Mucosa of stomach (tissue), 1 donor: ENCODE data around the gene ABHD17C.

Experiments
- H3K27me3 ChIP-seq: one replicate; pipeline ENCODE4 v1.7.0; 2013; ENCODE audit warnings: mild to moderate bottlenecking, low read length; ENCODE audit not compliant: control insufficient read depth, insufficient read depth
- H3K36me3 ChIP-seq: one replicate; pipeline ENCODE4 v1.7.0; 2013; ENCODE audit warnings: low read length; ENCODE audit not compliant: control insufficient read depth, insufficient read depth
- H3K4me1 ChIP-seq: one replicate; pipeline ENCODE4 v1.7.0; 2013; ENCODE audit warnings: mild to moderate bottlenecking, low read length; ENCODE audit not compliant: control insufficient read depth, insufficient read depth
- H3K4me3 ChIP-seq: one replicate; pipeline ENCODE4 v1.7.0; 2013; ENCODE audit warnings: low read length
- H3K9ac ChIP-seq: one replicate; pipeline ENCODE4 v1.7.0; 2013; ENCODE audit warnings: mild to moderate bottlenecking, low read length, moderate library complexity
- H3K9me3 ChIP-seq: one replicate; pipeline ENCODE4 v1.7.0; 2013; ENCODE audit warnings: mild to moderate bottlenecking, low read length, moderate library complexity; ENCODE audit not compliant: control insufficient read depth
- donor health status: Pancreatic carcinoma.

Gene ABHD17C

GRCh38 chr15:80783260-80783659, 88.2 kb downstream of the ABHD17C start:
- H3K27me3 ChIP-seq, result peaks cover 30% of the 10 kb centered on the region
- no peaks in the 10 kb centered on the region for H3K36me3 ChIP-seq
- no peak overlapping the region for H3K4me3 ChIP-seq
- H3K9me3 ChIP-seq, result no peaks in the 10 kb centered on the region
- peaks cover 20% of the 10 kb centered on the region for H3K4me1 ChIP-seq
- H3K9ac ChIP-seq, result no peak overlapping the region

- no peaks in the 10 kb centered on the region for H3K9me3 ChIP-seq
- H3K27me3 ChIP-seq, result peaks cover 12% of the 10 kb centered on the region
- H3K9ac ChIP-seq, result no peak overlapping the region
- H3K4me3 ChIP-seq, result no peak overlapping the region
- H3K36me3 ChIP-seq, result no peaks in the 10 kb centered on the region
- H3K4me1 ChIP-seq, result peaks cover 4% of the 10 kb centered on the region
These were observed 90.2 kb downstream of the ABHD17C start for GRCh38 chr15:80785335-80785734.

DNA sequence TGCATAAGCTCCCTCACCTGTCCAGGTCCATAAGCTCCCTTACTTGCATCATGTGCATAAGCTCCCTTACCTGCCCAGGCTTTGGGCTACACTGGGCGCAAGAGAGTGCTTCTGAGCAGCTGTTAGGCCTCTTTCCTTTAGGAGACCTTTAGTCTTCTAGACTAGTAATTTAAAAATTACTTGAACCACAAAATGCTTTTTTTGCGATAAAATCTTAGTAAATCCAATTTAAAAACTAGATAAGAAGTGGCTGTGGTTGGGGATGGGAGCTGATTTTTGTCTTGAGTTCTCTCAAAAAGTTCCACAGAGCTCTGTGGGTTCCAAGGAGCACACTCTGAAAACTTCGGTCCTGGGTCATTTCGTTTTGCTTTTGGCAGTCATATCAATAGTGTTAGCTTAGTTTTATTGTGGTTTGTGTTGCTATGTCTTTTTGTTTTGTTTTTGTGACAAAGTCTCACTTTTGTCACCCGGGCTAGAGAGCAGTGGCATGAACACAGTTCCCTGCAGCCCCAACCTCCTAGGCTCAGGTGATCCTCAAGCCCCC, 90.8 kb downstream of the ABHD17C start:
- no peaks in the 10 kb centered on the region for H3K9me3 ChIP-seq
- no peak overlapping the region for H3K9ac ChIP-seq
- H3K27me3 ChIP-seq, result peaks cover 6% of the 10 kb centered on the region

GRCh38 chr15:80787316-80787715, 92.2 kb downstream of the ABHD17C start:
- H3K4me3 ChIP-seq, result no peak overlapping the region
- no peak overlapping the region for H3K9ac ChIP-seq

More for the DNA sequence above, 90.8 kb downstream of the ABHD17C start:
- Histone ChIP-seq H3K4me1 (no peaks in the 10 kb centered on the region), H3K36me3 (no peaks in the 10 kb centered on the region), H3K4me3 (no peak overlapping the region)

GRCh38 chr15:80788536-80788935, 93.4 kb downstream of the ABHD17C start:
- no peaks in the 10 kb centered on the region for H3K36me3 ChIP-seq
- peaks cover 9% of the 10 kb centered on the region for H3K27me3 ChIP-seq
- peaks cover 9% of the 10 kb centered on the region for H3K4me1 ChIP-seq
- no peak overlapping the region for H3K9ac ChIP-seq
- no peaks in the 10 kb centered on the region for H3K9me3 ChIP-seq
- H3K4me3 ChIP-seq, result no peak overlapping the region

More at GRCh38 chr15:80787316-80787715, 92.2 kb downstream of the ABHD17C start:
- H3K36me3 ChIP-seq, result no peaks in the 10 kb centered on the region
- H3K9me3 ChIP-seq, result no peaks in the 10 kb centered on the region
- H3K4me1 ChIP-seq, result no peaks in the 10 kb centered on the region
- H3K27me3 ChIP-seq, result no peaks in the 10 kb centered on the region

DNA sequence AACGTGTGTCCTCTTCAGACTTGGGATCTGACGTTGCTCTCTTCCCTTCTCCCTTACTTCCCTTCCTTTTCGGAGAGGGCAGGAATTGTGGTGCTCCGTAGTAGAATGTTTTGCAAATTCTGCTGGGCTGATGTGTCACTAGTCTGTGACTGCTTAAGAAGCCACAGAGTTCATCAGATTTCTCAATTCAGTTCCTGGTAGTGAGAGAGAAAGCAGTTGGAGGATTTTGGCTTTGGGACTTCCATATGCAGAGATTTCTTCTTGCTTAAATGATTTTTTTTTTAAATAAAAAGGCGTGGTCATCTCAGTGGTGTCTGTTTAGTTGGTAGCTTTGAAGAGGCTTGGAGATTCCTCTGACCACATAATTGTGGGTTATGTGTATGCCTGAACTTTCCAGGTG, 94.2 kb downstream of the ABHD17C start:
- H3K36me3 ChIP-seq, result no peaks in the 10 kb centered on the region
- H3K27me3 ChIP-seq, result peaks cover 12% of the 10 kb centered on the region
- no peak overlapping the region for H3K4me3 ChIP-seq
- no peak overlapping the region for H3K9ac ChIP-seq
- H3K9me3 ChIP-seq, result no peaks in the 10 kb centered on the region
- H3K4me1 ChIP-seq, result peaks cover 9% of the 10 kb centered on the region

DNA sequence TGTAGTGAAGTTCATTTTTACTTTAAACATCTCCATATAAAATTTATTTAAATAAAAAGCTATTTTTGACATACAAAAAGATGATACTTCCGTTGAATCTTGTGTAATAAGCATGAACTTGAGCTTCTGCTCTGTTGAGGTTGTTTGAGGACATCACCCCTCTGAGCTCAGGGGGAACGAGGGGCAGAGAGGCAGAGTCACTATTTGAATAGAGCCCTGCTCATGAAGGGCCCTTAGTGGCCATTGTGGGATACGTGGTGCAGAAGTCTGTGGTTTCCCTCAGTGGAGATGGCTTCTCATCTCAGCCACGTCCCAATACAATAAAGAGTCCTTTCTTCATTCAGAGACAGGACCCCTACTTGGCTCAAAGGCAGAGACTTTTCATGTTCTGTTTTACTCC, 94.7 kb downstream of the ABHD17C start:
- no peaks in the 10 kb centered on the region for H3K9me3 ChIP-seq
- H3K36me3 ChIP-seq, result no peaks in the 10 kb centered on the region
- peaks cover 9% of the 10 kb centered on the region for H3K4me1 ChIP-seq
- no peak overlapping the region for H3K9ac ChIP-seq
- H3K4me3 ChIP-seq, result no peak overlapping the region
- H3K27me3 ChIP-seq, result peaks cover 12% of the 10 kb centered on the region

GRCh38 chr15:80790236-80790635, 95.1 kb downstream of the ABHD17C start:
- Histone ChIP-seq H3K4me3 (no peak overlapping the region), H3K9me3 (no peaks in the 10 kb centered on the region), H3K9ac (no peak overlapping the region), H3K27me3 (peaks cover 17% of the 10 kb centered on the region), H3K36me3 (no peaks in the 10 kb centered on the region), H3K4me1 (peaks cover 9% of the 10 kb centered on the region)

- H3K4me3 ChIP-seq, result no peak overlapping the region
- no peak overlapping the region for H3K9ac ChIP-seq
- no peaks in the 10 kb centered on the region for H3K9me3 ChIP-seq
- no peaks in the 10 kb centered on the region for H3K36me3 ChIP-seq
- peaks cover 24% of the 10 kb centered on the region for H3K27me3 ChIP-seq
- peaks cover 10% of the 10 kb centered on the region for H3K4me1 ChIP-seq
These were observed 95.9 kb downstream of the ABHD17C start for GRCh38 chr15:80791004-80791403.

- no peak overlapping the region for H3K9ac ChIP-seq
These were observed 101.3 kb downstream of the ABHD17C start for GRCh38 chr15:80796407-80796806.

GRCh38 chr15:80798911-80799310, 103.8 kb downstream of the ABHD17C start:
- peaks cover 14% of the 10 kb centered on the region for H3K4me1 ChIP-seq
- no peaks in the 10 kb centered on the region for H3K9me3 ChIP-seq
- H3K9ac ChIP-seq, result no peak overlapping the region
- peaks cover 29% of the 10 kb centered on the region for H3K27me3 ChIP-seq
- no peak overlapping the region for H3K4me3 ChIP-seq
- no peaks in the 10 kb centered on the region for H3K36me3 ChIP-seq

More at GRCh38 chr15:80796407-80796806, 101.3 kb downstream of the ABHD17C start:
- no peaks in the 10 kb centered on the region for H3K36me3 ChIP-seq
- H3K4me3 ChIP-seq, result no peak overlapping the region
- H3K9me3 ChIP-seq, result no peaks in the 10 kb centered on the region
- peaks cover 23% of the 10 kb centered on the region for H3K4me1 ChIP-seq
- H3K27me3 ChIP-seq, result peaks cover 29% of the 10 kb centered on the region

DNA sequence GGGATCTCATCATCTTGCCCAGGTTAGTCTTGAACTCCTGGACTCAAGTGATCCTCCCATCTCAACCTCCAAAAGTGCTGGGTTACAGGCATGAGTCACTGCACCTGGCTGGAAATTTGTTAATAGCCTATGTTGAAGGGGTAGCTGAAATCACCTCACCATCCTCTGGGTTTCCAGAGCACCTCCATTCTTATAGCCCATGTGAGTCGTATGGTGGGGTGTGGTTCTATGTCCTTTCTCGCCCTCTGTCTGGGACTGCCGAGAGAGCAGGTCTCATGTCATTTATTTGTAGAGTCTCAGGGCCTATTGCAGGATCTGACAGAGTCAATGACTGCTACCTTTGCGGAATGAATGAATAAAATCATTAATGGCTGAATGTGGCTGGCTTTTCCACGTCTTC, 105.0 kb downstream of the ABHD17C start:
- no peak overlapping the region for H3K4me3 ChIP-seq
- H3K27me3 ChIP-seq, result peaks cover 34% of the 10 kb centered on the region
- H3K9me3 ChIP-seq, result no peaks in the 10 kb centered on the region

More for the DNA sequence above, 105.0 kb downstream of the ABHD17C start:
- Histone ChIP-seq H3K9ac (no peak overlapping the region), H3K4me1 (peaks cover 17% of the 10 kb centered on the region), H3K36me3 (no peaks in the 10 kb centered on the region)
